Activated T-cell treated with anti-CD3 and anti-CD28 coated beads, Interleukin-2, amount 50 U/mL, for 48 hours (primary cell): ENCODE measurements around the gene ENTHD1.
A peak's percentile ranks its signal among the peaks of the same experiment; 100 is the strongest.

Experiments used
- DNase-seq, 2 experiments: peaks; one replicate each; pipeline ENCODE4 v3.0.0-alpha.2; 2020

Gene ENTHD1

GRCh38 chr22:39728236-39728860 lies 165.2 kb downstream of the ENTHD1 start:
- peak; percentile 5 to 13 for DNase-seq

GRCh38 chr22:39727541-39727940 lies 166.0 kb downstream of the ENTHD1 start:
- DNase-seq, result peak in 1 of 2 experiments; percentile 5

GRCh38 chr22:39725351-39726035 lies 168.1 kb downstream of the ENTHD1 start:
- peak in 1 of 2 experiments; percentile 11 for DNase-seq

DNA sequence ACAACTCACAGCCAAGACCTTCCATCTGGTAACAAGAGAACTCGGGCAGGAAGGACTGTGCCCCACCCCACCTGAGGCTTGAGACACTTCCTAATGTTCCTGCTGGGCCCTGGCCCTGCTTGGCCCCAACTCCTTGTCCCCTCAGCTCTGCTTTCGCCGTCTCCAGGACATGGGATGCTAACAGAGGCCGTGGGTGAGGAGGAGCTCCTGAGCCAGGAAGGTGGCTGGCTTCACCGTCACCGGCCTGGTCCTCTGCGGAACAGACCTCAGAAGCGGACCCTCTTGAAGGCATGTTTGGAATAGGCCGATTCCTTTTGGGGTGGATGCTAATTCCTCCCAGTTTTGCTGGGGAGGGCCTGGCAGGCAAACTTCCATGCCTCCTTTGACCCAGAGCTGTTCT lies 168.7 kb downstream of the ENTHD1 start:
- peak in 1 of 2 experiments; percentile 9 for DNase-seq

DNA sequence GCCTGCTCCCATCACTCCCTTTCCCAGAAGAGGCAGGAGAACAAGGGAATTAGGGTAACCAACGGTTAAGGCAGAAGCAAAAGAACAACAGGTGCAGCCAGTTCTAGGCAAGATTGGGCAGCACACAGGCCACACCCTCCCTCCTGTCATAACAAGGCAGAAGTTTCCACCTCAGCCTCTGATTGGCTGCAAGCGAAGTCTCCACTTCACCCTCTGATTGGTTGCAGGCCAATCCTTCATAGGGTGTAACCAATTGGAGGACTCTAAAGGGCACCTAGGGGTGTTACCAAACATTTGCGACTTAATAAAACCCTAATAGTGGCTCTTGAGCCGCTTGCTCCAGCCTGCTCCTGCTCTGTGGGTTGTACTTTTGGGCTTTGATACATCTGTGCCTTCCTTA lies 169.2 kb downstream of the ENTHD1 start:
- no peak for DNase-seq

DNA sequence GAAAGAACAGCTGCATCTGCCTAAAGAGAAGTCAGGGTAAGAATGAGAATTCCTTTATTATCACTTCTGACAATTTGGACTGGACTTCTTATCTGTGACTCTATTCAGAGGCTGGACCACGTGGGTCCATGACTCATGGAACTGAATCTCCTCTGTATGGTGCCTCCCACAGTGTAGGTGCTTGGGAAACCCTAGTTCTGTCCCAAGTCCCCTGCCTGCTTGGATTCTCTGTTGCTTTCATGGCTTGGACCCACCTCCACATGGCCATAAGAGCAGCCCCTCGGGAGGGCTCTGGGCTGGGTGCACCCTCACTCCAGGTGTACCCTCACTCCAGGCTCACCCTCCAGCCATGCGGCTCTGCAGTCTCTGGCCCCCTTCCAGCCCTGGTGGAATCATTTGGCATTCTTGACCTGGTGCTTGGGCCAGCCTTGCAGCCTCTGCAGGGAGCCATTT lies 169.6 kb downstream of the ENTHD1 start:
- no peak for DNase-seq

DNA sequence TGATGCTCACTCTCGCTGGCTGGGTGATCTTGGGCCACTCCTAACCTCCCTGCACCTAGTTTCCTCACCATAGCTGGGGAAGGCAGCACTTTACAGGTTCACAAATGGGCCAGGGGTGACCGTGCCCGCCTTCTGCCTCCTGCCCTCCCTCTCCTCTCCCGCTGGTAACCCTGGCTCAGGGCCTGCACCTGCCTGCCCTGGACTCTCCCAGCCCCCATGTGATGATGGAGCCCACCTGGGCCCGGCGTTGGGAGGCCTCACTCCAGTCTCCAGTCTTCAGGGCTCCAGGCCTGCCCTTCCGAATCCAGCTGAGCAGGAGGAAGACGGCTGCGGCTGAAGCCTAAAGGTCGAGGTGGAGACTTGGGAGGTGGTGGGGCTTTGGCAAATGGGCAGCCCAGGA lies 170.1 kb downstream of the ENTHD1 start:
- no peak for DNase-seq

GRCh38 chr22:39722501-39722900 lies 171.1 kb downstream of the ENTHD1 start:
- no peak for DNase-seq

GRCh38 chr22:39722032-39722325 lies 171.6 kb downstream of the ENTHD1 start:
- no peak for DNase-seq

GRCh38 chr22:39721206-39722031 lies 172.1 kb downstream of the ENTHD1 start:
- DNase-seq, result no peak

- DNase-seq, result no peak
These were observed 173.8 kb downstream of the ENTHD1 start for GRCh38 chr22:39719559-39720450.

- no peak for DNase-seq
These were observed 174.6 kb downstream of the ENTHD1 start for GRCh38 chr22:39718921-39719475.

GRCh38 chr22:39718206-39718605 lies 175.4 kb downstream of the ENTHD1 start:
- no peak for DNase-seq

DNA sequence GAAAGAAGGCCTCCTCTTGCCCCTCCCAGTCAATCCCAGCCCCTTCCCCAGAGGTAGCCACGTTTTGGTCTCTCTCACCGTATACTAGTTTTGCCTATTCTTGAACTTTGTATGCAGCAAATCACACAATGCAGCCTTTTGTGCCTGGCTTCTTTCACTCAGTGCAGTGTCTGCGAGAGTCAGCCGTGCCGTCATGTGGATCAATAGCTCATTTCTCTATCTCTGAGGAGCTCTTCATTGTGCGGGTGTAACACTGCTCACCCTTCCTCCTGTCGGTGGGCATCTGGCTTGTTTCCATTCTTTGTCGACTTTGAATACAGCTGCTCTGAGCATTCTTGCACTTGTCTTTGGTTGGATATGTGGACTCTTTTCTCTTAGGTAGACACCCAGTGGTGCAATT lies 176.5 kb downstream of the ENTHD1 start:
- DNase-seq, result no peak

DNA sequence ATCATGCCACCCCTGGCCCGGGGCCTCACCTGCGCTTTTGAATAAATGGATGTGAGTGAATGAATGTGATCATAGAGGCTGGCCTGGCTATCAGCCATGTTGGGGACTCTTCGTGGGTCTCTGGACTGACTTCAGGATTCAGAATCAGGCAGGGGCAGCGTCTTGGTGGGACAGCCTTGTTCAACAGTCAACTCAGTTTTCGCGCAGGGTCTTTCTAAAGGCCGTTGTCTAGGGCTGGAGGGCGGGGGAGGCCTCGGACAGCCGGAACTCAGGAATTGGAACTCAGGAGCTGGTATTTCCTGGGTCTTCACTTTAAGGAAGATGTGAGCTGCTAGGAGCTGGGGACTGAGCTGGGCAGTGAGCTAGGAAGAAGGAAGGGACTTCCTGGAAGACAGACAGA lies 177.0 kb downstream of the ENTHD1 start:
- DNase-seq, result no peak

DNA sequence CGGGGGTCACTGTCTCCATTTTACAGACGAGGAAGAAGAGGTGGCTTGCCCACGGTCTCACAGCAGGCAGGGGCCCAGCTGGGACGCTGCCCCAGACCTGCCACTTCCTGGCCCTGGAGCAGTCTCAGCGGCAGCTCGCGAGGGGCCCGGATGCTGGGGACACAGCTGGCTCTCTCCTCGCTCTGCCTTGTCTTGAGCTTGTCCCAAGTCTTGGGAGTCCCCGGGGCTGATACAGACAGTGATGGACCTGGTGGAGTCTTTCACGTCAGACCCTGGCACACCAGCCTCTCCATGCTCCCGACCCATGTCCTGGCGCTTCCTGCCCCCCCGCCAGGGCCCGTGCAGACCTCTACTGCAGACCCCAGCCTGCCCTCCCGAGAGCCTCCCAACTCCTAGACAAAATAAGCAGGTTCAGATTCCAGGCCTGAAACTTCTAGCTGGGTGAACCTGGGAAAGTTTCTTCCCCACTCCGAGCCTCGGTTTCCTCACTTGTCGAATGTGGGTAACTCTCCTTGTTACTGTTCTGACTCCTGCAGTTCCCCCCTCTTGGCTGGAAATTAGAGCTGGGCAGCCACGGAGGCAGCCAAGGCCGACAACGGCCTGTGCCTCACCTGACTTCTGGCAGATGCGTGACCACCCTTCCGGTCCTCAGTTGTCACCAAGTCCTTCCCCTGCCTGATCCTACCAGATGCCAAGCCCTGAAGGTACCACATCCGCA lies 177.6 kb downstream of the ENTHD1 start:
- DNase-seq, result no peak

GRCh38 chr22:39714321-39714720 lies 179.2 kb downstream of the ENTHD1 start:
- no peak for DNase-seq

- no peak for DNase-seq
These were observed 179.7 kb downstream of the ENTHD1 start for GRCh38 chr22:39713799-39714290.

DNA sequence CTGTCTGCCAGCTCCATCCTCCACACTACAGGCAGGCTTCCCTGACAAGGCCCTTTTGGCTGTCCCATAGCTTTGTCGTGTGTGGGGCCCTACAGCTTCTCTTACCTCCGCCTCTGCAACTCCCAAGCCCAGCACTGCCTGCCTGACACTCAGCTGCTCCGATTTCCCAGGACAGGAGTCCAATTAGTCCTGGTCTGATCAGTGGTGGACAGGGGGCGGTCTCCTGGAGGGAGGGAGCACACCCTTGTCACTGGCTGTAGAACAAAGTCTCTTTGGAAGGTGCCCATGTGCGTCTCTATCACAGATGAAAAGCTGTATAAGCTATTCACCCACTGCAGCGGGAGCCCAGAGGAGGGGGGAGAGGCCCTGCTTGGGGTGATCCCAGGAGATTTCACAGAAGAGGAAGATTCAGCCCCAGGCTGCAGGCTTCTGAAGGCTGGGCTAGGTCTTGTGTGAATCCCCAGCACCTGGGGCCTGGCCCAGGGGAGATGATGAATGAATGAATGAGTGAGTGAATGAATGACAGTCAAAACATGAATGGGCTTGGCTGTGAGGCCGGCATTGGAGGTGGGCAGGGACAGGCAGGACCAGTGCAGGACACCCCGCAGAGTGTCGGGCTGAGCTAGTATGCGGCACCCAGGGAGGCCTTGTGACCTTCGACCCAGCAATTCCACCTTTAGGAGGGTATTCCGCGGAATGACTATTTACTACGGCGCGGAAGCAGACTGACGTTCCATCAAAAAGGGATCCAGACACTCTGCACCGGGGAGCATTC lies 180.6 kb downstream of the ENTHD1 start:
- DNase-seq, result no peak

DNA sequence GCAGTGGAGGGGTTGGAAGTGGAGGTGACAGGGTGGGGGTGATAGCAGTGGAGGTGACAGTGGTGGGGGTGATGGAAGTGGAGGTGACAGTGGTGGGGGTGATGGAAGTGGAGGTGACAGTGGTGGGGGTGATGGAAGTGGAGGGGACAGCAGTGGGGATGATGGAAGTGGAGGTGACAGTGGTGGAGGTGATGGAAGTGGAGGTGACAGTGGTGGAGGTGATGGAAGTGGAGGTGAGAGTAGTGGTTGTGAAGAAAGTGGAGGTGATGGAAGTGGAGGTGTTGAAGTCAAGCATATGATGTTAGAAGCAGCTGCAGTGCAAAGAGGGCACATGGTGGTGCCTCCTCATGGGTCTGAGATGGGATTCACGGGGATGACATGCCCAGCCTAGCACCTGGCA lies 181.5 kb downstream of the ENTHD1 start:
- DNase-seq, result no peak
